Keratinocyte (primary cell): ENCODE data around the gene ERMAP. TPM values are rescaled to one million over a fixed set of nuclear protein-coding genes. Genes with fewer than 3 reads are reported as not detected.
"Not testable (repeated sequence)": the region's sequence is repeated elsewhere in the genome, so short reads cannot be mapped to it uniquely, and the experiment has no call there.

Experiments
- DNase-seq: peaks from one replicate; pipeline ENCODE4 v3.0.0-alpha.2; 2011; ENCODE audit warnings: low read depth, missing footprints, low spot score
- FAIRE-seq: peaks from 2 replicates; lab custom pipeline; 2011; peaks lifted over from hg19 to GRCh38; lab: Jason Lieb, UNC
- H2AFZ ChIP-seq: 2 replicates; pipeline ENCODE4 v1.6.0; 2012; ENCODE audit warnings: low read length, control low read depth, inconsistent platforms; ENCODE audit not compliant: control insufficient read depth
- H3K27ac ChIP-seq: 2 replicates; pipeline ENCODE4 v1.5.1; 2011; ENCODE audit warnings: low read length; ENCODE audit not compliant: control insufficient read depth, insufficient read depth
- H3K27me3 ChIP-seq: 3 replicates; pipeline ENCODE4 v1.6.0; 2011; ENCODE audit warnings: low read length; ENCODE audit not compliant: control insufficient read depth, insufficient read depth; ENCODE audit errors: extremely low read depth
- H3K36me3 ChIP-seq, 2 experiments: 2 replicates in 1 of 2; 3 replicates in 1 of 2; pipeline ENCODE4 v1.5.1; 2011; ENCODE audit warnings: low read length in 2 of 2, mild to moderate bottlenecking in 1 of 2; ENCODE audit not compliant: control insufficient read depth in 2 of 2, insufficient read depth in 2 of 2; ENCODE audit errors: extremely low read depth in 1 of 2
- H3K4me1 ChIP-seq: 3 replicates; pipeline ENCODE4 v1.5.1; 2011; ENCODE audit warnings: low read length; ENCODE audit not compliant: control insufficient read depth, insufficient read depth; ENCODE audit errors: extremely low read depth
- H3K4me2 ChIP-seq: 3 replicates; pipeline ENCODE4 v1.6.0; 2011; ENCODE audit warnings: low read depth, low read length; ENCODE audit not compliant: control insufficient read depth, insufficient read depth; ENCODE audit errors: extremely low read depth
- H3K4me3 ChIP-seq, 3 experiments: fragments of 200-600 bp in 1 of 3; sonication (generic) in 1 of 3; 2 replicates in 2 of 3; 3 replicates in 1 of 3; pipeline ENCODE4 v1.5.1; 2011 to 2016; ENCODE audit warnings: low read length in 3 of 3, mild to moderate bottlenecking in 3 of 3, control low read depth in 2 of 3, inconsistent platforms in 1 of 3, low read depth in 1 of 3, mixed read lengths in 1 of 3, mixed run types in 1 of 3, moderate library complexity in 1 of 3; ENCODE audit not compliant: control insufficient read depth in 2 of 3, insufficient read depth in 2 of 3; ENCODE audit errors: extremely low read depth in 1 of 3
- H3K79me2 ChIP-seq: 2 replicates; pipeline ENCODE4 v1.6.0; 2012; ENCODE audit warnings: low read length; ENCODE audit not compliant: control insufficient read depth, insufficient read depth
- H3K9ac ChIP-seq: 3 replicates; pipeline ENCODE4 v1.6.0; 2011; ENCODE audit warnings: low read length; ENCODE audit not compliant: control insufficient read depth, insufficient read depth; ENCODE audit errors: extremely low read depth
- H3K9me1 ChIP-seq: 3 replicates; pipeline ENCODE4 v1.6.0; 2011; ENCODE audit warnings: low read length; ENCODE audit not compliant: control insufficient read depth, insufficient read depth; ENCODE audit errors: extremely low read depth
- H3K9me3 ChIP-seq: 2 replicates; pipeline ENCODE4 v1.5.1; 2012; ENCODE audit warnings: low read depth, low read length; ENCODE audit not compliant: control insufficient read depth
- H4K20me1 ChIP-seq: 3 replicates; pipeline ENCODE4 v1.6.0; 2011; ENCODE audit warnings: low read length; ENCODE audit not compliant: control insufficient read depth, insufficient read depth; ENCODE audit errors: extremely low read depth
- CTCF ChIP-seq, 3 experiments: IDR thresholded peaks in 1 of 3; conservative IDR thresholded peaks in 1 of 3; optimal IDR thresholded peaks in 1 of 3; 2 replicates in 2 of 3; 3 replicates in 1 of 3; pipeline versions ENCODE3 to v1.5.1; 2011; ENCODE audit warnings: low read length in 3 of 3, mild to moderate bottlenecking in 3 of 3, moderate library complexity in 2 of 3, control low read depth in 1 of 3, inconsistent platforms in 1 of 3; ENCODE audit not compliant: insufficient read depth in 2 of 3; ENCODE audit errors: extremely low read depth in 1 of 3
- EZH2 ChIP-seq: IDR thresholded peaks from one replicate; pipeline ENCODE4 v1.6.1; 2012; ENCODE audit warnings: inconsistent platforms, mild to moderate bottlenecking, low read length, moderate library complexity
- dilution Hi-C: fragments of 300-500 bp; cut with MboI; formaldehyde crosslinking; loops from one replicate; pipeline ENCODE4 v1.7.0; 2020; ENCODE audit warnings: low sequenced_read_pairs; ENCODE audit not compliant: extremely low pct_ligation_motif_present
- polyA plus RNA-seq, 5 experiments: library from polyadenylated mRNA; depleted of rRNA in 3 of 5; stranded (reverse) in 3 of 5; stranded (forward) in 1 of 5; unstranded in 1 of 5; fragments of >200 nt; gene quantifications; 1 replicate in 1 of 5; 2 replicates in 3 of 5; 3 replicates in 1 of 5; pipeline versions ENCODE4 v1.2.1 to v1.2.3, GENCODE V29; 2011 to 2012; ENCODE audit warnings: missing spikeins in 2 of 5, low read depth in 1 of 5, low replicate concordance in 1 of 5

The ERMAP gene
- polyA plus RNA-seq, 1 donor (not counting 4 experiments of a cell fraction or from before 2014, with no cell fraction given): 5.6 TPM

- FAIRE-seq, H3K4me2 ChIP-seq, dilution Hi-C loops, H3K9ac ChIP-seq, H3K27ac ChIP-seq, H4K20me1 ChIP-seq, H3K9me3 ChIP-seq, H2AFZ ChIP-seq, DNase-seq, H3K79me2 ChIP-seq, H3K36me3 ChIP-seq, H3K4me3 ChIP-seq, H3K9me1 ChIP-seq, H3K4me1 ChIP-seq: not testable (repeated sequence)
- peaks cover 11% of the 10 kb centered on the region for H3K27me3 ChIP-seq
These were observed 56.2 kb downstream of the ERMAP start for GRCh38 chr1:42873108-42873507.

- FAIRE-seq (no peak), DNase-seq (no peak)
- dilution Hi-C loops: no loop called here
- Histone ChIP-seq H3K27me3 (peaks cover 10% of the 10 kb centered on the region), H3K4me1 (no peaks in the 10 kb centered on the region), H3K36me3 (no peaks in the 10 kb centered on the region), H3K4me3 (no peak overlapping the region), H3K4me2 (no peak overlapping the region), H3K9me3 (no peaks in the 10 kb centered on the region), H2AFZ (no peak overlapping the region), H4K20me1 (no peaks in the 10 kb centered on the region), H3K9ac (no peak overlapping the region), H3K79me2 (no peaks in the 10 kb centered on the region), H3K27ac (no peak overlapping the region), H3K9me1 (no peaks in the 10 kb centered on the region)
- TF ChIP-seq CTCF (optimal IDR thresholded peaks at IDR 0.05 in 1 of 3, IDR thresholded peaks at IDR 0.05 in 1 of 3, conservative IDR thresholded peaks at IDR 0.05 in 1 of 3; ENCODE audit: extremely low read depth in 1 of 3, insufficient read depth in 2 of 3, low read length in 3 of 3): no peak
- no peak for TF ChIP-seq EZH2
These were observed 56.7 kb downstream of the ERMAP start for GRCh38 chr1:42873670-42874069.

GRCh38 chr1:42876009-42876408 lies 59.1 kb downstream of the ERMAP start:
- Histone ChIP-seq H4K20me1 (no peaks in the 10 kb centered on the region), H3K4me2 (no peak overlapping the region), H3K9me1 (no peaks in the 10 kb centered on the region), H3K9ac (no peak overlapping the region), H2AFZ (no peak overlapping the region), H3K27ac (no peak overlapping the region), H3K4me3 (no peak overlapping the region), H3K79me2 (no peaks in the 10 kb centered on the region), H3K27me3 (peaks cover 11% of the 10 kb centered on the region), H3K36me3 (no peaks in the 10 kb centered on the region), H3K4me1 (no peaks in the 10 kb centered on the region), H3K9me3 (no peaks in the 10 kb centered on the region)
- TF ChIP-seq EZH2 (no peak), CTCF (optimal IDR thresholded peaks at IDR 0.05 in 1 of 3, IDR thresholded peaks at IDR 0.05 in 1 of 3, conservative IDR thresholded peaks at IDR 0.05 in 1 of 3; ENCODE audit: extremely low read depth in 1 of 3, insufficient read depth in 2 of 3, low read length in 3 of 3) (no peak)
- FAIRE-seq (no peak), DNase-seq (no peak)
- dilution Hi-C loops: no loop called here
